Cardiac fibroblast (primary cell): ENCODE data around the gene GINS2.
A peak's percentile ranks its signal among the peaks of the same experiment; 100 is the strongest.

ENCODE experiments used
- DNase-seq, 2 donors: peaks; one replicate each; pipeline versions ENCODE4 v3.0.0 to v3.0.0-alpha.2; 2010; ENCODE audit warnings: low read depth in 2 of 2
- H3K4me3 ChIP-seq, 2 donors: replicated peaks in 1 of 2; 1 replicate in 1 of 2; 2 replicates in 1 of 2; pipeline ENCODE4 v1.5.1; 2011; ENCODE audit warnings: low read depth in 2 of 2, low read length in 2 of 2, mild to moderate bottlenecking in 2 of 2, moderate library complexity in 1 of 2
- CTCF ChIP-seq: IDR thresholded peaks from one replicate; pipeline ENCODE4 v1.5.1; 2011; ENCODE audit warnings: low read depth, mild to moderate bottlenecking, low read length, inconsistent platforms

GINS2 gene

GRCh38 chr16:85724126-85724879 is 35.5 kb upstream of the GINS2 start:
- H3K4me3 ChIP-seq: no peak overlapping the region
- DNase-seq: no peak
- no peak for TF ChIP-seq CTCF

DNA sequence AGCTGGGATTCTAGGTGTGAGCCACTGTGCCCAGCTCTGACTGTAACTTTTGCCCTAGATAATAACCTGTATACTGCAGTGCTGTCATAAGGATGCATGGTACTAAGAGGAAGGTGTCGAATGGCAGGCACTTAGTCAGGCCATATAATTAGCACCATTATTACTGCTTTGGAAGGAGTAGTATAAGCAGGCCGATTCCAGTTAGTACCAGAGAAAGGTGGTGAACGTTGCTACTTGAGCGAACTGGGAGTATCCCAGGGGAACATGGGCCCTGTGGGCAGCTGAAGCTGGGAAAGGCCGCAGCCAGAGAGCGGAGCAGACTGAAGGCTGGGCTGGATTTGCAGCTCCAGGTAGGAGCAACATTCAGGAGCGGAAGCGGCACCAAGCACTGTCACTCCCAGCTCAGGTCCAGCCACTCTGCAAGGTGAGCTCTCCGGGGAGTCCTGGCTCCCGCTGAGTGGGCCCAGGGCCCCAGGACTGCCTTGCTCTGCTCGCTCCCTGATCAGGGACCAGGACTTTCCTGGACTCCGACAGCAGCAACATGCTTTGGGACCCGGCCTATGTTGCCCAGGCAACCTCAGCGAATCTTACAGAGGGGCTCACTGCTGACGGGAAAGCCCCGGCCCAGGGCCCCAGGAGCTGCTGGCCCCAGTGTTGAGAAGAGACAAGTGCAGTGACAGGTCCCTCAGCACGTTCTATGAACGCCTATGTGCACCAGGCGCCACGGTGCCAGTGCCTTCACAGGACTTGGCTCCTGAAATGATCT is 33.6 kb upstream of the GINS2 start:
- DNase-seq: no peak
- no peak overlapping the region for H3K4me3 ChIP-seq
- no peak for TF ChIP-seq CTCF

GRCh38 chr16:85720302-85720637 is 31.5 kb upstream of the GINS2 start:
- no peak for TF ChIP-seq CTCF
- H3K4me3 ChIP-seq: no peak overlapping the region
- DNase-seq: no peak

DNA sequence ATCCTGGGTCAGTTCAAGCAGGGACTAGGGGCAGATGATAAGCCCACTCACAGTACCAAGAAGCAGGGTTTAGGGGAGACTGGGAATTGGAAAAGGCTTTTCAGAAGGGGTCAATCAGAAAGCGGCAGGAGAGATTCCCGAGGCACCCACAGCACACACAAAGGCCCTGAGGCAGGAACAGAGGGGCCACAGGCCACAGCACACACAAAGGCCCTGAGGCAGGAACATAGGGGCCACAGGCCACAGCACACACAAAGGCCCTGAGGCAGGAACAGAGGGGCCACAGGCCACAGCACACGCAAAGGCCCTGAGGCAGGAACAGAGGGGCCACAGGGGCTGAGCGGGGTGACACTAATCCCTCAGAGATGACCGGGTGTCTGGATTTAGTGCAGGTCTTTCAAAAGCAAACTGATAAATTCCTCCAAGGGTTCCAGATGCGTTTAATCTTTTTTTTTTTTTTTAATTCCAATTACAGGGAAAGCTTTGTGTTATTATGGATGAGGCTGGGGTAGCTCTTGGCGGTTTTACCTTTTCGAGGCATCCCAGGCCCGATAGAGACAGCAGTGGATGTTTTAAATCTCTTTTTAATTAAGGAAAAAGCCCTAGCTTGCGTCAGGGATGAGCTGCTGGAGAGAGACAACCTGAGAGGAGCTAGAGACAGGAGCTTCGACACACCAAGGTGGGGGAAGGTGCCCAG is 31.0 kb upstream of the GINS2 start:
- TF ChIP-seq CTCF: no peak
- DNase-seq: no peak
- no peak overlapping the region for H3K4me3 ChIP-seq

DNA sequence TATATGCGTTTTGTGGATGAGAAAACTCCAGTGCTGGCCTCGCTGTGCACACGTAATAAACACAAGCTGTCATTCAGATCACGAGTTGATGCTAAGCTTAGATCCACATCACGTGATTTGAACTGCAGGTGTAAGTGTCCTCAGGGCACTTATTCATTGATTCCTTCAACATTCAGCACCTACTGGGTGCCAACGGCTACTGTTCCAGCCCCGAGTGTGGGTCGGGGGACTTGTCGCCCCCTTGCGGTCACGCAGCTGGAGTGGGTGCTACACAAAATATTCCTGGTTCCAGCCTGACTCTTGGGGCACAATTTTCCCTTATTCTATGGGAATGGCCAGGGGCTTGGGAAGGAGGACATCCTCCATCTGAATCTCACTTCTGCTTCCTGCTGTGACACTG is 29.9 kb upstream of the GINS2 start:
- no peak for DNase-seq

GRCh38 chr16:85718153-85718477 is 29.4 kb upstream of the GINS2 start:
- DNase-seq: no peak
- no peak for TF ChIP-seq CTCF
- H3K4me3 ChIP-seq: no peak overlapping the region

More for the DNA sequence above, 29.9 kb upstream of the GINS2 start:
- peak; percentile 72 for TF ChIP-seq CTCF
- H3K4me3 ChIP-seq: no peak overlapping the region
